NCI-H748 treated with DMSO at 0.1 percent for 48 hours (cell line): Measurements from ENCODE around the gene NR4A2.

Experiments used
- DNase-seq: peaks from one replicate; lab custom pipeline; 2025; lab: John Stamatoyannopoulos, UW

The NR4A2 gene

DNA sequence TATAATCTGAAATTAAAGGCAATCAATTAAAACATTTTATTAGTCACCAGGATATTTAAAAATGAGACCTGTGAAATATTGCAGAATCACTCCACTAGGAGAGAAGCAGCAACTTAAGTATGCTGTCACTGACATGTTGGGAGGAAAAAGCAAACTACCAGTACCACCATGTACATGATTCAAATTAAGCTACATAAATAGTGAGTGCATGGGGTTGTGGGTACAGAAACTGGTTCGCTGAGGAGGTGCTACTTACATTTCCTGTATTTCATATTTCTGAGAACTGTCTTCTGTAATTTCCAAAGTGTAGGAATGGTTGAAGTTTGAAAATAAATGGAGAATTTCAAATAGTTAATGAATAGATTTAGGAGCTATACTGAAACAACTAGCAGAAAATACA, 7.9 kb upstream of the NR4A2 start:
- DNase-seq, result no peak

DNA sequence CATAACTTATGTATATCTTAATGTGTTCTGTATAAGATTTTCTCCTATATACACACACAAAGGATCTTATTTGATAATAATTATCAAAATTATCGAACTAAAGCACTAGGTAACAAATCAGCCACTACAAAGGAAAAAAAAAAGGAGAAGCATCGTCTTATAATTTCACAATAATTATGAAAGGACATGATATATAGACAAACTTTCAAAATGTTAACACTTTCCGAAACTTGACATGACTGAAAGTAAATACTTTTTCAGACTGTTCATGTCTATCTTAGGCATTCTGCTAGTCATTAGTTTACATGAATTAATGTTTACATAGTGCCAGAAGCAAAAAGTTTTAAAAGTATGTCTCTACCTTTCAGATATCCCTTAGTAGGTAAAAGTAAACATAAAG, 7.3 kb upstream of the NR4A2 start:
- DNase-seq, result no peak

- peak; percentile 60 for DNase-seq
Measured at GRCh38 chr2:156339110-156339847, 6.8 kb upstream of the NR4A2 start.

DNA sequence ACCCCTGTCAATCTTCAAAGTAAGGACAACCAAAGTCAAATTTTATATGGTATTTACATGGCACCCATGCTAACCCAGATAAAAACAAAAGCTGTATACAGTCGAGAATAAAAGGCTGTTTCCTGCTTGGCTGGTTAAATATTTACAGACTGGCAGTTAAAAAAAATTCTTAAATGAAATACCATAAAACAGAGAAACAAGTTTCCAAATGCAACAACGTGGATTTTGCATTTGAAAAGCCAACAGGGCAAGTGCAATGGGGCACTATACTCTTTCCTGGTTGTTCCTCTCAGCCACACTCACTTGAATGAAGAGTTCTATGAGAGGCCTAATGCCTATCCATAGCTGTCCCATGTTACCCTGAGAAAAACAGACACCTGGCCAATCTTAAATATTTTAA, 6.1 kb upstream of the NR4A2 start:
- DNase-seq, result peak; percentile 26

- DNase-seq, result peak; percentile 68
Measured at GRCh38 chr2:156334496-156335478, 2.3 kb upstream of the NR4A2 start.

- DNase-seq, result peak; percentile 53
Measured at GRCh38 chr2:156333951-156334495, 1.5 kb upstream of the NR4A2 start.

GRCh38 chr2:156333274-156333950, 891 bp upstream of the NR4A2 start:
- peak; percentile 21 for DNase-seq

GRCh38 chr2:156332284-156332533, 312 bp downstream of the NR4A2 start:
- DNase-seq, result no peak

DNA sequence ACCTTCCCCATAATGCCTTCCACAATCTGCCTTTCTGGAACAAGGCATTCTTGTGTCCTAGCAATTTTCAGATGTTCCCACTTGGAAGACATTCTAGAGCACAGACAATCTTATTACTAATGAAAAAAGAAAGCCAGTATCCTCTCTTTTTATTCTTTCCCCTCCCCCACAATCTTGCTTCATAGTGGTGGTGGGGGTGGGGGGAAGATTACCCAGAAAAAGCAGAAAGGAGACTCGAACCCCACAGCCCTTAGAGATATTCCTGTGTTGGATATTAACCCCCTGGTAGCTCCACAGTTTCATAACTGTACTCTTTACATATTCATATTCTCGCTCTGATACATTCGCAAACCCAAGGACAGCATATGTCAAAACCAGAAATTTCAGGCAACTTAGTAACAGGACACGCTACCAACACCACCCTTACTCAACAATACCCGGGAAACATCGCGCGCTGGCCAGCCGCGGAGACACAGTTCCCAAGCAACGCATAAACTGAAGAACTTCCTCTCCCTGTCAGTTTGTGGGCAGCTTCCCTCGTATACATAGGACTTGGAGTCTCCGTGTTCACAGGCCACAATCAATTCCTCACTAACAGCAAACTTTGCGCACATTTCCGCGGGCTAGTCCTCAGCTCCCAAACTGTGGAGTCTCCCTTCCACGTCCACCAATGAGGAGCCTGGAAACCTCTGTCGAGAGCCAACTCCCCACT, 793 bp downstream of the NR4A2 start:
- peak; percentile 52 for DNase-seq

DNA sequence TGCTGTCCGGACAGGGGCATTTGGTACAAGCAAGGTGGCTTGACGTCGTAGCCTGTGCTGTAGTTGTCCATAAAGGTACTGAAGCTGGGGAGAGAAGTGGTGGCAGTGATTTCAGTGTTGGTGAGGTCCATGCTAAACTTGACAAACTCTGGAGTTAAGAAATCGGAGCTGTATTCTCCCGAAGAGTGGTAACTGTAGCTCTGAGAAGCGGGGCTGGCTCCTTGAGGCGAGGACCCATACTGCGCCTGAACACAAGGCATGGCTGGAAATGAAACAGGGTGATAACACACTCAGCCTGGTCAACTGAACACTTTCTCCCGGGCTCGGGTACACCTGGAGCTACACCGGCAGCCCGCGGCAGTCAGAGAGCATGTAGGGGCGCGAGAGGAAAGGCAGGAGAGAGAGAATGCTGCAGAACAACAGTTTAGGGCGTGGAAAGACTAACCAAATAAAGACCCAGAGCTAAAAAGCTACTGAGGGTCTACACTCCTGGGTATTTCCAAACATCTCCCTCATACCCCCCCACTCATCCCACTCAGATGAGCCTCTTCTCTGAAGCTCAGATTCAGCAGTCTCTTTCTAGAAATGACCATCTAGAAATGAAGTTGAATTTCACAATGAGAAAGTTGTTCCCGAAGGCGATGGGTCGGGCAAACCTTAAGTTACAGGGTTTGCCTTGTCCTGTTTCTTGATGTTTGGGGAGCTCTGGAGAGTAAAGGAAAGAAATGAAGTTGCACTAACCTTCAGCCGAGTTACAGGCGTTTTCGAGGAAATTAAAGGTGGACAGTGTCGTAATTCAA, 2.4 kb downstream of the NR4A2 start:
- no peak for DNase-seq

GRCh38 chr2:156329031-156329926, 3.2 kb downstream of the NR4A2 start:
- no peak for DNase-seq

DNA sequence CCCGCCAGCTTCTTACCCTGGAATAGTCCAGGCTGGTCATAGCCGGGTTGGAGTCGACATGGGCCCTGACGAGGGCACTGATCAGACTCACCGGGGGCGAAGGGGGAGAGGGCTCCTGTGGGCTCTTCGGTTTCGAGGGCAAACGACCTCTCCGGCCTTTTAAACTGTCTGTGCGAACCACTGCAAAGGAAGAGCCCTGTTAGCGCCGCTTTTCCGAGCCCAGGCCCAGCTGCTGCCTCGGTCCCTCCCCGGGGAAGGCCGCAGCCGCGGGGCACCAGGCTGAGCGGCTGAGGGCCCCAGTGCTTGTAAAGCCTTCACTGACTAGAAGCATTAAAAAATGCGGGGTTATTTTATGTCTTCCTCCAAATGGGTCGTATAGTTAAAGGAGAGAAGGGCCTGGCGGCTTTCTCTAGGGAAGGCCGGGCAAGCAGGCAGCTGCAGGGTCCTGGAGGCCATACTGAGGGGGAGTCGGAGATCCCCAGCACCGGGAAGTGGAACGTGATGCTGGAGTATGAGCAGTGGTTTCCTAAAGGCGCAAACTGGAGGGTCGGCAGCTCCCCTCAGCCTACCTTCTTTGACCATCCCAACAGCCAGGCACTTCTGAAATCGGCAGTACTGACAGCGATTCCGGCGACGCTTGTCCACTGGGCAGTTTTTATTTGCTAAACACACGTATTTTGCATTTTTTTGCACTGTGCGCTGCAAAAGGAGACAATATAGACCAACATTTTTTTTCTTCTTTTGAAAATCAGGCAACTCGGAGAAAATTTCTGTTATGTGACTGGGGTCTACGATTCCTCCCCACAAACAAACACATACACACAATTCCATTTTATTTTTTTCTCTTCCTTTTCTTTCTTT, 4.5 kb downstream of the NR4A2 start:
- no peak for DNase-seq

GRCh38 chr2:156326526-156327095, 5.9 kb downstream of the NR4A2 start:
- DNase-seq, result no peak

DNA sequence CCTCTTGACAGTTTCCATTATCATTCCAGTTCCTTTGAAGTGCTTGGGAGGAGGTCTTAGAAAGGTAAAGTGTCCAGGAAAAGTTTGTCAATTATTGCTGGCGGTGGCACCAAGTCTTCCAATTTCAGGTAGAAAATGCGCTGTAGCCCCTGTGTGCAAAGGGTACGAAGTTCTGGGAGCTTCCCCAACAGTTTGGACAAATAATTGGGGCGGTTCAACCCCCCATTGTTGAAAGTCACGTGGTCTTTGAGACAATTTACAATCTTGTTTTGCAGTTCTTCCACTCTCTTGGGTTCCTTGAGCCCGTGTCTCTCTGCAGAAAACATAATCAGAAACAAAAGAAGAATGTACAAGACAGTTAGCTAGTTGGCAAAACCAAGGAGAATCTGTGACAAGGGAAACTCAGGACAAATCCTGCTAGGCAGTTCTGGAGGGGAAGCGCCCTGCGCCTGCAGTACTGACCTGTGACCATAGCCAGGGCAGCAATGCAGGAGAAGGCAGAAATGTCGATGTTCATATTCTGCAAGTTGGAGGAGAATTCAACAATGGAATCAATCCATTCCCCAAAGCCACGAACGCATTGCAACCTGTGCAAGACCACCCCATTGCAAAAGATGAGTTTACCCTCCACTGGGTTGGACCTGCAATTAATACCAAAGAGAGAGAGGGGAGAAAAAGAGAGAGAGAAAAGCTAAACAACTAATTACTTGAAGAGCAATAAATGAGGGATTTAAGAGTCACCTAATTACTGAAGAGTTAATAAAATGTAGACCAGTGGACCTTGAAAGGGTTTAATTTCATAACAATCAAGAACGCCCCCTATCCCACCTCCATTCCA, 6.6 kb downstream of the NR4A2 start:
- no peak for DNase-seq

DNA sequence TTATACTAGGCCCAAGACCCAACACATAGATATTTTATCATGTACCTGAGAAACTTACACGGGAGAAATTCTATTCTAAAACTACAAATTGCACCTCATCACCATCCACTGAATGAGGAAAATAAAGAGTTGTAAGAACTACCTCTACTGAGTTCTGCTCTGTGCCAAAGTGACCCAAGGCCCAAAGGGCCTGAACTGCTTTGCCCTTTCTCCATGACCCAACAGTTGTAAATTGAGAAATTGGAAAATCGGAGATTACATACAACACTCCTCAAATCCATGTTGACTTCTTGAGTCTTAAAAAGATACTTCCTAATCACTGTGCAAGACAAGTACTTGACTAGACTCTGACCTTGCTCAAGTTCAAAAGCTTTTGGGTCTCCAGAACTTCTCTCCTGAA, 8.8 kb downstream of the NR4A2 start:
- no peak for DNase-seq

DNA sequence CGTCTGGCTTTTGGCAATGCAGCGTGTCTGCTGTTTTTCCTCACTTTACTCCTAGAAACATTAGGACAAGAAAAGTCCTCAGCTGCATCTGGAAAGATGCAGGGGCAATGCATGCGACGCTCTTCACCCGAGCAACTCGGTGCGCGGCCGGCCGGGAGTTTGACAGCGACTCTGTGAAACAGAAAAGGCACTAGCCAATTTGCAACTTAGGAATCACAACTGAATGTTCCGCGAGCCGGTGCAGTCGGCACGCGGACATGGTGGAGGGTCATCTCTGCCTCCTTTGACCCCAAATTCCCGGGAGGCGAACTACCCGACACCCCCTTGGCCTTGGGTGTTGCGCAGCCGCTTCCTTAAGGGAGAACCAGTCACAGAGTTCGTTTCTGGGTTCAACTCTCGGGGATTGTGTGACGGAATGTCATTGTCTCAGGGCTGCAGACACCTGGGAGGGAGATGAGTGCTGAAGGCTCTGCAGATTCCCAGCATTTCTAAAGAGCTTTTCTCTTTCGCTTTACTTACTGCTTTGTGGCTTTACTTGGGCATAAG, 9.8 kb downstream of the NR4A2 start:
- DNase-seq, result no peak

GRCh38 chr2:156322051-156322685, 10.4 kb downstream of the NR4A2 start:
- DNase-seq, result no peak
